ENCODE results near the gene ZDHHC1.

The ZDHHC1 gene

GRCh38 chr16:67390816-67391423 lies 25.4 kb downstream of the ZDHHC1 start:
- H3K4me3 ChIP-seq (ENCODE audit: low read depth, low read length) = no peak overlapping the region
- TF ChIP-seq CTCF (conservative IDR thresholded peaks at IDR 0.05; ENCODE audit: low read depth, low read length) = no peak
- DNase-seq (ENCODE audit: low read depth) = no peak

- no peak overlapping the region for H3K4me3 ChIP-seq (ENCODE audit: low read depth, low read length)
- TF ChIP-seq CTCF (conservative IDR thresholded peaks at IDR 0.05; ENCODE audit: low read depth, low read length) = no peak
- DNase-seq (ENCODE audit: low read depth) = no peak
Measured at GRCh38 chr16:67389911-67390815, 26.1 kb downstream of the ZDHHC1 start.

GRCh38 chr16:67388591-67388990 lies 27.7 kb downstream of the ZDHHC1 start:
- no peak for DNase-seq (ENCODE audit: low read depth)
- no peak overlapping the region for H3K4me3 ChIP-seq (ENCODE audit: low read depth, low read length)
- no peak for TF ChIP-seq CTCF (conservative IDR thresholded peaks at IDR 0.05; ENCODE audit: low read depth, low read length)

GRCh38 chr16:67388191-67388590 lies 28.1 kb downstream of the ZDHHC1 start:
- no peak overlapping the region for H3K4me3 ChIP-seq (ENCODE audit: low read depth, low read length)
- no peak for TF ChIP-seq CTCF (conservative IDR thresholded peaks at IDR 0.05; ENCODE audit: low read depth, low read length)
- DNase-seq (ENCODE audit: low read depth) = no peak

GRCh38 chr16:67387479-67388079 lies 28.7 kb downstream of the ZDHHC1 start:
- no peak for DNase-seq (ENCODE audit: low read depth)
- no peak overlapping the region for H3K4me3 ChIP-seq (ENCODE audit: low read depth, low read length)
- no peak for TF ChIP-seq CTCF (conservative IDR thresholded peaks at IDR 0.05; ENCODE audit: low read depth, low read length)

GRCh38 chr16:67386861-67387455 lies 29.3 kb downstream of the ZDHHC1 start:
- no peak for TF ChIP-seq CTCF (conservative IDR thresholded peaks at IDR 0.05; ENCODE audit: low read depth, low read length)
- H3K4me3 ChIP-seq (ENCODE audit: low read depth, low read length) = no peak overlapping the region
- DNase-seq (ENCODE audit: low read depth) = no peak
